Motor neuron (in vitro differentiated cells): ENCODE measurements around the gene BYSL. TPM values are rescaled to one million over a fixed set of nuclear protein-coding genes. Genes with fewer than 3 reads are reported as not detected.
"Not testable (repeated sequence)": the region's sequence is repeated elsewhere in the genome, so short reads cannot be mapped to it uniquely, and the experiment has no call there.

Experiments
- ATAC-seq, 8 experiments: fragments of 200-7000 bp; cut with Tn5 transposase; replicated peaks in 6 of 8; 2 replicates each; pipeline ENCODE4 v1.8.0; 2021; ENCODE audit warnings: mild to moderate bottlenecking in 8 of 8, moderate library complexity in 8 of 8
- H3K27ac ChIP-seq, 2 donors: fragments of 250-450 bp; sonication (Bioruptor Pico); 2 replicates each; pipeline ENCODE4 v1.9.0; 2021; ENCODE audit warnings: antibody characterized with exemption in 2 of 2, mild to moderate bottlenecking in 2 of 2, moderate library complexity in 1 of 2
- H3K4me1 ChIP-seq, 2 donors: fragments of 250-450 bp; sonication (Bioruptor Pico); replicated peaks in 1 of 2; 2 replicates each; pipeline ENCODE4 v1.6.1; 2021; ENCODE audit warnings: antibody characterized with exemption in 2 of 2, mild to moderate bottlenecking in 2 of 2, moderate library complexity in 1 of 2
- H3K4me3 ChIP-seq, 5 donors: fragments of 250-450 bp; sonication (Bioruptor Pico); 2 replicates each; pipeline ENCODE4 v1.9.0; 2021; ENCODE audit warnings: antibody characterized with exemption in 5 of 5, mild to moderate bottlenecking in 5 of 5, moderate library complexity in 4 of 5
- WGBS, 10 experiments: fragments of 450-650 bp; shearing (Covaris generic); methylation state at CpG; one replicate each; pipeline ENCODE4 v1.0.0; 2022; 5-methylcytosine and 5-hydroxymethylcytosine counted together
- in situ Hi-C, 9 experiments: fragments of 400-800 bp; cut with MboI; loops; one replicate each; pipeline ENCODE4 v1.15.0; 2021; ENCODE audit warnings: low sequenced_read_pairs in 9 of 9, low pct_unique_long_range_greater_than_20kb in 2 of 9; ENCODE audit not compliant: unreplicated experiment in 9 of 9
- total RNA-seq, 8 experiments: library from RNA; unstranded; fragments of 300-600 nt; gene quantifications; 2 replicates each; pipeline versions ENCODE4 v1.2.3 to v1.2.4, GENCODE V29; 2022

Gene BYSL
- total RNA-seq, 8 experiments from 2014 or later = 9.4 to 46.4 (median 17.8) TPM

DNA sequence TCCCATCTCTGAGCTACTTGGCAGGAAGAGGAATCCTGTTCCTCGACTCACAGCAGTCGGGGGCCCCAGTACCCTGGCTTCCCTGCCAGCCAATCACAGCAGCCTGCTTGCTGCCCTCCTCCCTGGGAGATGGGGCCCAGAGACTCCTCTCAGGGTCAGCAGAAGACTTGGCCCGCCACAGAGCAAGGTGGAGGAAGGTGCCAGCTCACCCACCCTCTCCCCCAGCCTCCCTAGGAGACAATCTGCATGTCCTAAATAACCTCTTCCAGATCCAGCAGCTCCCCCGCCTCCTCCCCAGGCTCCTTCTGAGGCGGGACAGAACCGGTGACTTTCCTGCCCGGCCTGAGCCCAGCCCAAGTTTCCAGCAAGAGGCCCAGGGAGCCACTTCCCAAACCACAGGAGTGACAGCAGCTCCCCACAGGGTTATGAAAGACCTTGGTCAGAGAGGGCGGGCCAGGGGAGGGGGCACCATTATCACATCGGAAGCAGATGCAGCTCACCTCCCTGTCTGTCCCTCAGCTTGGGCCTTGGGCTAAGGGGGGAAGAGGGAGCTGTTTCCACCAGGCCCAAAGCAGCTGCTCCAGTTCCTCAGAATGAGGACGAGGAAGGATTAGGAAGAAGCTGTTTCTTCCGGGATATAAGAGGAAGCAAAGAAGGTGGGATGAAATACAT lies 18.0 kb downstream of the BYSL start:
- in situ Hi-C loops = loop anchor here in 3 of 9 experiments (10.0 to 25.0 kb wide), 2 partner anchors 98 to 105 kb away; no protein-coding TSS in a partner anchor
- H3K4me3 ChIP-seq = peak overlapping the region in 2 of 5 donors; percentile 4 to 63
- WGBS, 10 experiments = 0 to 54% (median 11%) methylated on average over 1 to 4 of the region's 11 CpGs; no CpG with 5 or more reads in 7 of the 10 experiments
- peak in 3 of 8 experiments; percentile 0 to 17 (median 6) for ATAC-seq
- H3K4me1 ChIP-seq = peaks cover 17 to 26% of the 10 kb centered on the region in 2 donors
- no peak overlapping the region for H3K27ac ChIP-seq

DNA sequence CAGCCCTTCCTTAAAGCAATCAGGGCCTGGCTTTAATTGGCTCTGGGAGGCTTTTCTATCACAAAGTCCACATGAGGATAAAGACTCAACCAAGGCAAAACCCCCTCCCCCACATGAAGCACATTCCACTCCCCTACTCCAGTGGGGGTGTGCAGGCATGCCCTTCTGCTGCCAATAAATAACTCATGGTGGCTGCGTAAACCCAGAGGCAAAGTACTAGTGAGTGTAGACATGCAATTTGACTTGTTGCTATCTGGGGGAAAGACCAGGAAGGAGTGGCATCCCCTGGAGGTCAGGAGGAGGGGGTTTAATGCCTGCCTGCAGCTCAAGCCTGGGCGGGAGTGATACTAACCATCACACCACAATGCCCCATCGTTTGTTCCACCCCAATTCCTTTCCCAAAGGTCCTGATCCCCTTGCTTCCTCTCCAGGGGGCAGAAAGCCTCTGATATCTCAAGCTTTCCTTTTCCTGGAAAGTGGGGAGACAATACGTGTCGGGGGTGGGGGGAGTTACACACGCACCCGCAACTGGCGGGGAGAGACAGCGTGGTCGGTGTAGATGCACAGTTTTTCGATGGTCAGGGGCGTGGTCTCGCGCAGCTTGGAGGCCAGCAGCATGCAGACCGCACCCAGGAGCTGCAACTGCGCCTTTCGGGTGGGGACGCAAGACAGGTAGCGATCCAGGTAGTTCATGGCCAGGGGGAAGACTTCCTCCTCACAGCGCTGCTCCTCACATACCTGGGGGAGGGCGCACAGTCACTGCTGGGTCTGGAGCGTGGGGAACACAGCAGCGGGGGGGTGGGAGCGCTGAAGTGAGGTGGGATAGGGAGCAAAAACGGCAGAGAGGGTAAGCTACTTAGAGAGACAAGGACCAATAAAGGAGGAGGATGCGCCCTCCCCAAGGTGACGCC lies 18.8 kb downstream of the BYSL start:
- in situ Hi-C loops = loop anchor here in 3 of 9 experiments (10.0 to 25.0 kb wide), 2 partner anchors 97 to 105 kb away; no protein-coding TSS in a partner anchor
- Histone ChIP-seq H3K4me3 (peak overlapping the region; percentile 56 to 90 (median 63)), H3K4me1 (peaks cover 17 to 26% of the 10 kb centered on the region in 2 donors), H3K27ac (no peak overlapping the region)
- no peak for ATAC-seq
- WGBS, 10 experiments = 0 to 80% (median 44%) methylated on average over 1 to 5 of the region's 27 CpGs; no CpG with 5 or more reads in 6 of the 10 experiments

DNA sequence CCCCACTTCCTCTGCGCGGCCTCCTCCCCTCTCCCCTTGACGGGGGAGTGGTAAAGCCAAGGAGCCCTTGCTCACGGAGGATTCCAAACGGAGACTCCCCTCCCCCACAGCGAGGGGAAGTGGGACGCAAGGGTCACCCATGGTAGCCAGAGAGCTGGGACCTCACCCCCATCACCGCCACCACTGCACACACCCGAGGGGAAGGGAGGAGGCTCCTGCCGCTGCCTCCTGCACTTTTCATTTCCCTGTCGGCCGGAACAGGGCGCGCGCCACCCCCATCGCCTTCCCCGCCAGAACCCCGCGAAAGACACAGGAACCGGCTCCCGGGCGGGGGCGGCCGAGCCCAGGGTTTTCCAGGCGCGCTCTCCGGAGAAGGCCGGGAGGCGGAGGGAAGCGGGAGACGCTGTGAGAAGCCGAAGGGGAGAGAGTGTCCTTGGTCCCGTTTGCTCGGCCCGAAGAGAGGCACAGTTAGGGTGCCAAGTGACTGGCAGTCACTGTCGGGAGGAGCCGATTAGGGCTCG lies 19.5 kb downstream of the BYSL start:
- H3K4me1 ChIP-seq = peaks cover 17 to 26% of the 10 kb centered on the region in 2 donors
- peak overlapping the region; percentile 56 to 90 (median 63) for H3K4me3 ChIP-seq
- ATAC-seq = peak in 6 of 8 experiments; percentile 2 to 7 (median 4)
- in situ Hi-C loops = loop anchor here in 2 of 9 experiments (25.0 kb wide), 1 partner anchor 96 kb away; no protein-coding TSS in a partner anchor
- H3K27ac ChIP-seq = peak overlapping the region in 1 of 2 donors; percentile 64
- WGBS, 10 experiments = 0 to 7% (median 0%) methylated on average over 3 to 12 of the region's 38 CpGs; no CpG with 5 or more reads in 5 of the 10 experiments

DNA sequence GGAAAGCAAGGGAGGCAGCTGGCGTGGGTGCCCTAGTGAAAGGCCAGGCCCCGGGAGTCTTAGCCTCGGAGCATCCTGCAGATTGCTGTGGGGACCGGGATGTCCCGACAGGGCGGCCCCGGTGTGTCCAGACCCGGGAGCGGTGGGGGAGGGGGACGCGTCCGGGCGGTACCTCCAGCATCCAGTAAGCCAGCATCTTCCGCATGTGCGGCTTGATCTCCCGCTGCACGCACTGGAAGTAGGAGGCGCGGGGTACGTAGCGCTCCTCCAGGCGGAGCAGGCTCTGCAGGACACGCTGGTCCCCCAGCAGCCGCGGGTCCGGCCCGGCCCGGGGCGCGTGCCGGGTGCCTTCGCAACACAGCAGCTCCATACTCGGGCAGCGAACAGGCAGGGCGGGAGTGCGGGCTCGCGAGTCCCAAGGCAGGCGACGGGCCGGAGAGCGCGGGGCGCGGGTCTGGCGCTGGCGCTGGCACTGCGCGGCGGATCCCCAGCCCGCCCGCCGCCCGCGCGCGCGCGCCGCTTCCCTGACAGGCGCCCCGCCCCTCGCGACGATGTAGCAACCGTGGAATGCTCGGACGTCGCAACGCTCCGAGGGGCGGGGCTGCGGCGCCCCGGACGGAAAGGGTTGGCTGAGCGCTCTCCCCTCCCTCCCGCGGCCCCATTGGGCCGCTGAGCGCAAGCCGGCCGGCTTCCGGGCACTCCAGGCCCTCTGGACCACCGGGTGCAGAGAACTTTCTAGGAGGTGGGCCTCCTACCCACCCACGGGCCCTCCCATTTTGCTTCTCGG lies 20.2 kb downstream of the BYSL start, which contains the start of gene CCND3:
TSS of gene CCND3 (minus strand) at position 529 of the 787 bp plus-strand sequence. CDS start at position 370, 159 bp downstream.
- H3K4me3 ChIP-seq = peak within 1 kb of the TSS; percentile 56 to 90 (median 63)
- H3K27ac ChIP-seq = peak within 1 kb of the TSS; percentile 14 to 64
- 0 to 4% (median 0%) methylated on average over 1 to 15 of the region's 87 CpGs; no CpG with 5 or more reads in 4 of the 10 experiments for WGBS, 10 experiments
- in situ Hi-C loops = loop anchor here in 2 of 9 experiments (25.0 kb wide), 1 partner anchor 96 kb away; no protein-coding TSS in a partner anchor
- H3K4me1 ChIP-seq = peaks cover 17 to 26% of the 10 kb centered on the region in 2 donors
- peak; percentile 77 to 94 (median 92) for ATAC-seq

GRCh38 chr6:41942067-41942851 lies 21.0 kb downstream of the BYSL start:
- WGBS, 10 experiments = 43 to 100% (median 65%) methylated on average over 3 to 15 of the region's 20 CpGs
- H3K4me1 ChIP-seq = peaks cover 17 to 26% of the 10 kb centered on the region in 2 donors

GRCh38 chr6:41942882-41943281 lies 21.6 kb downstream of the BYSL start:
- not testable (repeated sequence) for H3K4me3 ChIP-seq, H3K27ac ChIP-seq, ATAC-seq
- 86 to 99% (median 94%) methylated on average over 4 to 13 of the region's 14 CpGs; no CpG with 5 or more reads in 1 of the 10 experiments for WGBS, 10 experiments
- peaks cover 17 to 26% of the 10 kb centered on the region in 2 donors for H3K4me1 ChIP-seq
- in situ Hi-C loops = loop anchor here in 2 of 9 experiments (25.0 kb wide), 1 partner anchor 94 kb away; no protein-coding TSS in a partner anchor

More at GRCh38 chr6:41942067-41942851, 21.0 kb downstream of the BYSL start:
- ATAC-seq = peak in 4 of 8 experiments; percentile 15 to 52 (median 24)
- H3K4me3 ChIP-seq = peak overlapping the region; percentile 56 to 90 (median 63)
- H3K27ac ChIP-seq = peak overlapping the region in 1 of 2 donors; percentile 1
- in situ Hi-C loops = loop anchor here in 2 of 9 experiments (25.0 kb wide), 1 partner anchor 95 kb away; no protein-coding TSS in a partner anchor

DNA sequence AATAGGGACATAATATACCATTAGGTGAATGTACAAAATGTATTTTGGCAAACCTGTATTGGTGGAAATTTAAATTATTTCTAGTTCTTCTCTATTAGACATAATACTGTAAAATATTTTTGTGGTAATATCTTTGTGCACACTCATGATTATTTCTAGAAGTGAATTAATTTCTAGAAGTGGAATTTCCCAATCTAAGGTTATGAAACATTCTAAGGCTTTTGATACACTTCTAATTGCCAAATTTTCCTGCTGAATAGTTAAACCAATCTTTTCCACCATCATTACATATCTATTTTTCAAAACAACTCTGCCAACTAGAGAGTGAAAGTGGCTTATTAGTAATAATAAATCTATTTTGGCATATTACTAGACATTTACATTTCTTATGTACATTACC lies 22.2 kb downstream of the BYSL start:
- H3K27ac ChIP-seq = no peak overlapping the region
- no peak overlapping the region for H3K4me3 ChIP-seq
- peaks cover 17 to 25% of the 10 kb centered on the region in 2 donors for H3K4me1 ChIP-seq
- in situ Hi-C loops = loop anchor here in 2 of 9 experiments (25.0 kb wide), 1 partner anchor 94 kb away; no protein-coding TSS in a partner anchor
- ATAC-seq = no peak

- in situ Hi-C loops = loop anchor here in 2 of 9 experiments (25.0 kb wide), 1 partner anchor 90 kb away; no protein-coding TSS in a partner anchor
- ATAC-seq = no peak
- WGBS, 10 experiments = 60 to 100% (median 77%) methylated on average over 2 to 10 of the region's 10 CpGs
- no peaks in the 10 kb centered on the region for H3K4me1 ChIP-seq
- no peak overlapping the region for H3K4me3 ChIP-seq
- H3K27ac ChIP-seq = no peak overlapping the region
Measured at GRCh38 chr6:41947581-41948220, 26.4 kb downstream of the BYSL start.

GRCh38 chr6:41954668-41955067 lies 33.4 kb downstream of the BYSL start:
- H3K4me3 ChIP-seq = no peak overlapping the region
- ATAC-seq = no peak
- in situ Hi-C loops = no loop called here
- 82 to 100% (median 100%) methylated on average over 1 to 2 of the region's 2 CpGs; no CpG with 5 or more reads in 6 of the 10 experiments for WGBS, 10 experiments
- no peak overlapping the region for H3K27ac ChIP-seq
- no peaks in the 10 kb centered on the region for H3K4me1 ChIP-seq

DNA sequence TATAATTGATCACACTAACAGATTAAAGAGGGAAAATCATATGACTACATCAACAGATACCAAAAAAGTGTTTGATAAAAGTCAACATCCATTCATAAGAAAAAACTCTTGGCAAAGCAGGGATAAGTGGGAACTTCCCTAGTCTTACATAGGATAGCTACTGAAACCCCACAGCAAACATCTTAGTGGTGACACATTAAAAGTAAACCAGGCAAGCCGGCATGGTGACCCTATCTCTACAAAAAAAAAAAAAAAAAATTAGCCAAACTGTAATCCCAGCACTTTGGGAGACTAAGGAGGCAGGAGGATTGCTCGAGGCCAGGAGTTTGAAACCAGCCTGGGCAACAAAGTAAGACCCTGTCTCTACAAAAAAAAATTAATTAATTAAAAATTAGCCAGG lies 34.1 kb downstream of the BYSL start:
- in situ Hi-C loops = no loop called here

DNA sequence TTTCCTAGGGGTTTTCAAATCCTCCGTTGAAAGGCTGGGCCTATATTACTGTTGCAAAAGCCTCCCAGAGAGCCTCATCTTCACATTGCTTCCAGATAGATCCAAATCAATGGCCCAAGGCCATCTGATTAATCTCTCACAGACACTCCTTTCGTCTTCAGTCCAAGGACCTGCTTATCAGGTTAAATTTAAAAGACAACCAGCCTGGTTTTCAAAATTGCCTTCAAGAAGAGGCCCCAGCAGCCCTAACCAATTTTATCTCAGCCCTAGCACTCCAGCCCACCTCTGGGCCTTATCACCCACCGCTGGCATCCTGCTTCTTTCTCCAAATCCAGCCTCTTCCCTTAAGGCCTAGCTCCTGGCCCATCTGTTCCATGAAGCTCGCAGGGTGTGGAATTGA lies 35.8 kb downstream of the BYSL start:
- Histone ChIP-seq H3K4me1 (no peaks in the 10 kb centered on the region), H3K4me3 (no peak overlapping the region), H3K27ac (no peak overlapping the region)
- in situ Hi-C loops = no loop called here
- WGBS, 10 experiments = 74 to 100% (median 93%) methylated on average over 1 to 4 of the region's 4 CpGs; no CpG with 5 or more reads in 2 of the 10 experiments
- no peak for ATAC-seq

More for the DNA sequence above, 34.1 kb downstream of the BYSL start:
- Histone ChIP-seq H3K27ac (no peak overlapping the region), H3K4me1 (no peaks in the 10 kb centered on the region), H3K4me3 (no peak overlapping the region)
- 40 to 100% (median 82%) methylated on average over 1 to 2 of the region's 2 CpGs for WGBS, 10 experiments
- no peak for ATAC-seq
